Activated T-cell treated with anti-CD3 and anti-CD28 coated beads, Interleukin-2, amount 50 U/mL, for 72 hours (primary cell): Measurements from ENCODE around the gene APOL1. TPM values are rescaled to one million over a fixed set of nuclear protein-coding genes. Genes with fewer than 3 reads are reported as not detected.
A peak's percentile ranks its signal among the peaks of the same experiment; 100 is the strongest.
"Not testable (repeated sequence)": the region's sequence is repeated elsewhere in the genome, so short reads cannot be mapped to it uniquely, and the experiment has no call there.

Experiments used
- ATAC-seq, 2 donors: fragments of 150-1000 bp; cut with Tn5 transposase; replicated peaks in 1 of 2; 2 replicates each; pipeline ENCODE4 v1.10.0; 2021; ENCODE audit warnings: moderate library complexity in 2 of 2, mild to moderate bottlenecking in 1 of 2
- DNase-seq, 2 donors: peaks; one replicate each; pipeline ENCODE4 v3.0.0; 2021 to 2022; ENCODE audit warnings: mixed read lengths in 1 of 2
- H3K27ac Mint-ChIP-seq: one replicate; pipeline ENCODE4 v1.8.0; 2022; ENCODE audit warnings: mild to moderate bottlenecking, moderate library complexity, mixed read lengths
- H3K27me3 Mint-ChIP-seq: one replicate; pipeline ENCODE4 v1.8.0; 2022; ENCODE audit warnings: low read depth, mixed read lengths
- H3K36me3 Mint-ChIP-seq, 2 donors: one replicate each; pipeline ENCODE4 v1.8.0; 2022; ENCODE audit warnings: mixed read lengths in 2 of 2, mild to moderate bottlenecking in 1 of 2; ENCODE audit not compliant: insufficient read depth in 2 of 2
- H3K4me1 Mint-ChIP-seq: one replicate; pipeline ENCODE4 v1.8.0; 2022; ENCODE audit warnings: low read depth, mixed read lengths
- H3K4me3 Mint-ChIP-seq, 2 donors: one replicate each; pipeline ENCODE4 v1.8.0; 2022; ENCODE audit warnings: mild to moderate bottlenecking in 2 of 2, mixed read lengths in 2 of 2, moderate library complexity in 2 of 2
- H3K9me3 Mint-ChIP-seq, 2 donors: one replicate each; pipeline ENCODE4 v1.8.0; 2022; ENCODE audit warnings: mixed read lengths in 2 of 2
- total RNA-seq, 2 donors: library from RNA; stranded (reverse); gene quantifications; one replicate each; pipeline ENCODE4 v1.2.3, GENCODE V29; 2022

Gene APOL1
- total RNA-seq, 2 donors from 2014 or later: 32.7 to 44.5 TPM

DNA sequence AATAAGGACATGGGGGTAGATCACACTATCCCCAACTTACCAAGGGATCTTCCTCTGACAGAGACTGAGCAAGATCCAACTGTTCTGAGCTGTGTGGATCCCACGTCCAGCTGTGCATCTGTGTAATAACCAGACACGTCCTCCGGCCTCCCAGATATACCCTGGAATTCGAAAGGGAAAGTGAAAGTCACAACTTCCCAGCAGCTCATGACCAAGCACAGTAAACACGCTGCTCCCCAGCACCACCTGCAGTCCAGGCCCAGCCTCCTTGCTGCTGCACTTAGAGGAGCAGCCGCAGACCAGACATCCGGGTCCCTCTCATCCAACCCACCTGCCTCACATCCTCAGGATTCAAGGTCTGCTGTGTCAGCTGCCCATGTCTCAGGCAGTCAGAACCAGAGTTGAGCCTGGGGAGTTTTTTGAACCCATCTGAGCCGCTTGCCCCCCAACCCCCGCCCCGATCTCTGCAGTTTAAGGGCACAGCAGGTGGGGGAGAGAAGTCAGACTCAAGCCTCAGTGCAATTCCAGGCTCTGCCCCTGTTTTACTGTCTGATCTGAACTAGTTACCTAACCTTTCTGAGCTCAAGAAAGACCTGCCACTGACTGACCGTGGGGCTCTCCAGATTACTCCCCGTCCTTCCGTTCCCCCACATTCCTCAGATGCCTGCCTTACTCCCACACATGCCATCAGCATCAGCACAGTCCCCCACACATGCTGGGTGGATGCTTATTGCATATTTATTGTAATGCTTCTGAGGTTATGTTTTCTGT, 13.3 kb upstream of the APOL1 start, which contains the start of gene APOL2:
TSS of gene APOL2 (minus strand) at position 127 of the 771 bp plus-strand sequence. CDS start 6,365 bp downstream, outside the sequence.
- no peaks in the 10 kb centered on the region for H3K27me3 Mint-ChIP-seq
- H3K4me3 Mint-ChIP-seq: peak within 1 kb of the TSS; percentile 96 to 98
- H3K36me3 Mint-ChIP-seq: peaks cover 23 to 32% of the 10 kb centered on the region in 2 donors
- H3K27ac Mint-ChIP-seq: peak within 1 kb of the TSS; percentile 96
- DNase-seq: peak; percentile 83 to 87
- peaks cover 2 to 7% of the 10 kb centered on the region in 2 donors for H3K9me3 Mint-ChIP-seq
- peak; percentile 97 to 98 for ATAC-seq
- H3K4me1 Mint-ChIP-seq: peaks cover 45% of the 10 kb centered on the region

DNA sequence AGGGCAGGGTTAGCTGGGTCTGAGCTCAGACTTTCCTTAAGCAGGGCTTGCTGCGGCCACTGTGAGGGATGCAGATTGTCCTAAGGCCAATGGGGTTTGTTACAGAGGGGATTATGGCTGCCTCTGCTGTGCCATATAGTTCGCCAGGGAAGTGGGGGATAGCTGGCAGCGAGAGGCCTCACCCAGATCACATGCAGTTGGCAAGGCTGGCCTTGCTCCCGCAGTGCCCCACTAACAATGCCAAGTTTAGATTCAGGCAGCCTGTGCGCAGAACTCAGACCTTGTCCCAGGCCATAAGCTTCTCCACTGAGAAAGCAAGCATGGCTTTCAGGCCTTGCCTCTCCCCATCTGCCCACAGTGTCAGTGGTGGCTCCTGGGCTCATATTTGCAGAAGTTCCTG, 8.9 kb upstream of the APOL1 start:
- DNase-seq: no peak
- Mint-ChIP-seq H3K4me1 (peaks cover 8% of the 10 kb centered on the region), H3K4me3 (no peak overlapping the region), H3K27ac (no peak overlapping the region), H3K27me3 (no peaks in the 10 kb centered on the region), H3K9me3 (peaks cover 4 to 8% of the 10 kb centered on the region in 2 donors), H3K36me3 (peaks cover 8 to 18% of the 10 kb centered on the region in 2 donors)
- ATAC-seq: no peak

DNA sequence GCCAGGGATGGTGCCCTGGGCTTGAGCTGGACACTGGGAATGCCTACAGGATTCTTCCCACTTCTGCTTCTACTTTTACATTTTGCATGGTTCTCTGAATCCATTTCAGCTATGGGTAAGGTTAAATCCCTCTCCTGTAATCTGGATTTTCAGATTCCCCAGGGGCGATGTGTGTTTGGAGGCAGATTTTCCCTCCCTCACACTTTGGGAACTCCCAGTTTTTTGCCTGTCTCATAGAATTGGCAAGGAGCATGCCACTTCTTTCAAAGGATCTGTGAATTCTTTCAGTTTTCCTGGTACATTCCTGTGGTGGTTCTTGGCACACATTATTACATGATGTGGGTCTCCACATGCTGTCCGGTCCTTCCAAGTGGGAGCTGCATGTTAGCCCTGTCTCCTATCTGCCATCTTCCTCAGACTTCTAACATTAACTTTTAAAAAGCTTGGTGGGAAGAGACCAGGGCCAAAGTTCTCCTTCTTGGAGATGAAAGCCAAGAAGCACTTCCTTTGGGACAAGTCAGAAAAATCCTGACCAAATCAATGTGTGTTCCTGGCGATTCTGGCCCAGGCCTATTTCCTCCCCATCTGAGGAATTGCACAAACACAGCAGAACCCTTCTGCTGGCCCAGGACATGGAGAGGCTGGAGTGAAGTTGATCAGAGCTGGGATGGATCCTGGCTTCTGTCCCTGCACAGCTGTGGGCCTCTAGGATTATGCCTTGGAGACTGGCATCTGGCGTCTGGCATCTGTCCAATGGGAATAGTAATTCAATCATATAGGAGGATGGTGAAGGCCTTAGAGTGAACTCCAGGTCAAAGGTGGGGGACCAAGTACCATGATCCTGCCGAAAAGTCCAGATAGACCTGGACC, 8.2 kb upstream of the APOL1 start:
- peaks cover 5% of the 10 kb centered on the region for H3K4me1 Mint-ChIP-seq
- no peaks in the 10 kb centered on the region for H3K27me3 Mint-ChIP-seq
- ATAC-seq (no peak), DNase-seq (no peak)
- H3K27ac Mint-ChIP-seq: no peak overlapping the region
- peaks cover 5 to 16% of the 10 kb centered on the region in 2 donors for H3K36me3 Mint-ChIP-seq
- H3K9me3 Mint-ChIP-seq: peaks cover 4 to 9% of the 10 kb centered on the region in 2 donors
- H3K4me3 Mint-ChIP-seq: no peak overlapping the region

DNA sequence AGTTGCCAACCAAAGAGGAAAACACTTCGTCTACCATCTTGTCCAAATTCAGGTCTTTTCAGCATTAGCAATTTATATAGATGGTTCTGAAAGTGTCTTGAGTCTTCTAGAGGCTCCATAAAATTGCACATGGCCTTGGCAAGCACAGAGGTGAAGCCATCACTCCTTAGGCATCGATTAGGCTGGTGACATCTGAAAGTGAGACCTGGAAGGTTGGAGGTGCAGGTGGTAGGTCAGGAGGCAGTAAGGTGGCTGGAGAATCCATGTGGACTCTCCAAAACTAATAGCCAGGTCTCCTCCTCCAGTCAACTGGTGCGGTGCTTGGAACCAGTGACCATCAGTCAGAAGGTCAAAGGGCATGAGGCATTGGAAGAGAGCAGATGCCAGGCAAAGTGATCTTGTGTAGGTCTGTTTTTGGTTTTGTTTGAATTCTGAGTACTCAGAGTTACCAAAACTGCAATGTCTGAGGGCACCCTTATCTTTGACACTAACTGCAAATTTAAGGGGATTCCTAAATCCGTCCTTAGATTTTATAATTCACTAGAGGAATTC, 7.1 kb upstream of the APOL1 start:
- H3K4me3 Mint-ChIP-seq: no peak overlapping the region
- no peak overlapping the region for H3K27ac Mint-ChIP-seq
- peaks cover 4 to 9% of the 10 kb centered on the region in 2 donors for H3K9me3 Mint-ChIP-seq
- H3K4me1 Mint-ChIP-seq: peaks cover 6% of the 10 kb centered on the region
- no peak for ATAC-seq
- no peak for DNase-seq
- no peaks in the 10 kb centered on the region for H3K27me3 Mint-ChIP-seq
- H3K36me3 Mint-ChIP-seq: peaks cover 5 to 18% of the 10 kb centered on the region in 2 donors

DNA sequence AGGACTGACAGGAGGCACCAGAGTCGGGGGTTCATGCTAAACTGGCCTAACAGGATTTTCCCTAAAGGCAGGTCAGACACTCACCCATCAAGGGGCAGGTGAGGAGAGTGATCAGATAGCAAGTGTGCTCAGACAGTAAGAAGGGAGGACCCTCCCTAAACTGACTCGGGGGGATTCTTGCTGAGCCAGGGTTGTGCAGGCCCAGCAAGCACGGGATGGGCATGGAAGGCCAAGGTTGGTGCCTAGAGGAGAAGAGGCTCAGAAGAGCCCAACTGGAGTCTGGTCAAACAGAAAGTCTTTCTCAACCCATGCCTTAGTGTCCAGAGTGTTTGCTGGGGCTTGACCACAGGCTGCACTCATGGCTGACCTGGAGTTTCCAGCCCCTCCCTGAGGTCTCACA, 6.2 kb upstream of the APOL1 start:
- Mint-ChIP-seq H3K4me1 (peaks cover 13% of the 10 kb centered on the region), H3K27ac (no peak overlapping the region), H3K27me3 (no peaks in the 10 kb centered on the region), H3K36me3 (peaks cover 5 to 18% of the 10 kb centered on the region in 2 donors), H3K9me3 (peaks cover 4 to 9% of the 10 kb centered on the region in 2 donors), H3K4me3 (no peak overlapping the region)
- DNase-seq (no peak), ATAC-seq (no peak)

DNA sequence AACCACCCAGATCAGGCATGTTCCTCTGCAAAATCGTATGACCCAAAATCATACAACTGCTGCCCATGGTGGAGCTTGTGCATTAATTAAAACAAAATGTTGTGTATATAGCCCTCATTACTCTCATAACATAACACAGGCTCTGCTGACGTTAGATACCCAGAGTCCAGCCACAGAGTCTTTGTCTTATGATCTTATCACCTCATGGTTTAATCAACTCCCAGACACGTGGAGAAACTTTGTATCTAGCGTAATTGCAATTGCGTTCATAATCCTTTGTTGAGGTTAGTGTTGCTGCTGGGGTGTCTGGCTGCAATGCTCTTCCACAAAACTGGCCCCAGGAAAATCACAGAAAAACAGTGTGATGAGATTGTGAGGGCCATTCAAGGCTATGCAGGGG, 5.0 kb upstream of the APOL1 start:
- Mint-ChIP-seq H3K4me3 (no peak overlapping the region), H3K36me3 (peaks cover 5 to 11% of the 10 kb centered on the region in 2 donors)
- DNase-seq: no peak

DNA sequence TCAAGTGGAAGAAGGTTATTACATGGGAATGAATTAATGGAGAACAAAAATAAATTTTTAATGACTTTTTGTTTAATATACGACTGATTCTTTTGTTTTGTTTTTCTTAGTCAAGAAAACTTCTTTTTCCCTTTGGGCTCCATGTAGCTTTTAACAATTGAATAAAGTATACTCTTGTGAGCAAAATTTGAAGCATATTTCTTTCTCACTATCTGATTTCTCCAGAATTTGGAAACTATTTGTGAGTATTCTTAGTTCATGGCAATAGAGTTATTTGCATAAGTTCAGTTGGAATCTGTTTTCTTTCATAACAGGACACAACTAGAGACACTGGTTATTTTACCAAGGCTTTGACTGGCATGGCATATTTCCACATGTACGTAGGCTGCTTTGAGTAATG, 3.8 kb upstream of the APOL1 start:
- H3K9me3 Mint-ChIP-seq: peaks cover 0 to 7% of the 10 kb centered on the region in 2 donors
- H3K27ac Mint-ChIP-seq: no peak overlapping the region
- no peak overlapping the region for H3K4me3 Mint-ChIP-seq
- H3K27me3 Mint-ChIP-seq: no peaks in the 10 kb centered on the region
- DNase-seq (no peak), ATAC-seq (no peak)
- peaks cover 9 to 14% of the 10 kb centered on the region in 2 donors for H3K36me3 Mint-ChIP-seq
- H3K4me1 Mint-ChIP-seq: peaks cover 38% of the 10 kb centered on the region

More for the DNA sequence above, 5.0 kb upstream of the APOL1 start:
- no peaks in the 10 kb centered on the region for H3K27me3 Mint-ChIP-seq
- no peak for ATAC-seq
- no peak overlapping the region for H3K27ac Mint-ChIP-seq
- H3K4me1 Mint-ChIP-seq: peaks cover 26% of the 10 kb centered on the region
- H3K9me3 Mint-ChIP-seq: peaks cover 0 to 7% of the 10 kb centered on the region in 2 donors

DNA sequence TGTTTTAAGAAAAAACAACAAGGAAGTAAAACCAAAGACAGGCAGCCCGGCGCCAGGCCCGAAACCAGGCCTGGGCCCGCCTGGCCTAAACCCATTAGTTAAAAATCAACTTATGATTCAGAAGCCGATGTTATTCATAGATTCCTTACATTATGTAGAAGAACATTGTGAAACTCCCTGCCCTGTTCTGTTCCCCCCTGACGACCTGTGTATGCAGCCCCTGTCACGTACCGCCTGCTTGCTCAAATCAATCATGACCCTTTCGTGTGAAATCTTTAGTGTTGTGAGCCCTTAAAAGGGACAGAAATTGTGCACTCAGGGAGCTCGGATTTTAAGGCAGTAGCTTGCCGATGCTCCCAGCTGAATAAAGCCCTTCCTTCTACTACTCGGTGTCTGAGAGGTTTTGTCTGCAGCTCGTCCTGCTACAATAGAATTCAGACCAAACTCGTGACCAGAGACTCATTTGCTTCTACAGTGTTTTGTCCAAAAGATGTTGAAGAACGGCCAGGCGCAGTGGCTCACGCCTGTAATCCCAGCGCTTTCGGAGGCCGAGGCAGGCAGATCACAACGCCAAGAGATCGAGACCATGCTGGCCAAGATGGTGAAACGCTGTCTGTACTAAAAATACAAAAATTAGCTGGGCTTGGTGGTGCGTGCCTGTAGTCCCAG, 2.5 kb upstream of the APOL1 start:
- Mint-ChIP-seq H3K4me3 (peak overlapping the region in 1 of 2 donors; percentile 42), H3K4me1 (peaks cover 50% of the 10 kb centered on the region), H3K36me3 (peaks cover 10 to 14% of the 10 kb centered on the region in 2 donors)
- not testable (repeated sequence) for ATAC-seq, H3K27ac Mint-ChIP-seq, DNase-seq, H3K9me3 Mint-ChIP-seq, H3K27me3 Mint-ChIP-seq

DNA sequence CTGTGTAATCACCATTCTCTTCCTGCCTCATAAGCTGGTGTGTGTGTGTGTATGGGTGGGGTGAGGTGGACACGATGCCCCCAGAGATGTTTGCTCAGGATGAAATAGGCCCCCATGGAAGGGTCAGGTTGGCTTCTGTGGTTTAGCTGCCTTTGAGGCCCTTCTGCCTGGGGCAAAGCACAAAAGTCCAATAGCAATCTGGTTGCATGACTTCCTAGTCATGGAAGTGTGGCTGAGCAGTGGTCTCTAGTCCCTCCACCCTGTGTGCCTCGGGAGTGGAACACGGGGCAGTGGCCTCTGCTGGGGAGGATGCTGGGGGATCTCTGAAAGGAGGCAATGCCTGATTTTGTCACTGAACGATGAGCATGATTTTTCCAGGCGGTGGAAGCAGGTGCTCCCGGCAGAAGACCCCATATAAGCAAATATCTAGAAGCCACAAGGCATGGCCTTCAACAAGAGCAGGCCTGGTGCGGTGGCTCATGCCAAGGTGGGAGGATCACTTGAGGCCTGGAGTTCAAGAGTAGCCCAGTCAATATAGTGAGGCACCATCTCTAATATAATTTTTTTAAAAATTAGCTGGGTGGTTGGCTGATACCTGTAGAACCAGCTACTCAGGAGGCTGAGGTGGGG, 839 bp upstream of the APOL1 start:
- peak overlapping the region; percentile 98 for H3K27ac Mint-ChIP-seq
- ATAC-seq, H3K27me3 Mint-ChIP-seq, H3K9me3 Mint-ChIP-seq, DNase-seq: not testable (repeated sequence)
- peaks cover 66% of the 10 kb centered on the region for H3K4me1 Mint-ChIP-seq
- peaks cover 10 to 14% of the 10 kb centered on the region in 2 donors for H3K36me3 Mint-ChIP-seq
- H3K4me3 Mint-ChIP-seq: peak overlapping the region; percentile 93 to 96

DNA sequence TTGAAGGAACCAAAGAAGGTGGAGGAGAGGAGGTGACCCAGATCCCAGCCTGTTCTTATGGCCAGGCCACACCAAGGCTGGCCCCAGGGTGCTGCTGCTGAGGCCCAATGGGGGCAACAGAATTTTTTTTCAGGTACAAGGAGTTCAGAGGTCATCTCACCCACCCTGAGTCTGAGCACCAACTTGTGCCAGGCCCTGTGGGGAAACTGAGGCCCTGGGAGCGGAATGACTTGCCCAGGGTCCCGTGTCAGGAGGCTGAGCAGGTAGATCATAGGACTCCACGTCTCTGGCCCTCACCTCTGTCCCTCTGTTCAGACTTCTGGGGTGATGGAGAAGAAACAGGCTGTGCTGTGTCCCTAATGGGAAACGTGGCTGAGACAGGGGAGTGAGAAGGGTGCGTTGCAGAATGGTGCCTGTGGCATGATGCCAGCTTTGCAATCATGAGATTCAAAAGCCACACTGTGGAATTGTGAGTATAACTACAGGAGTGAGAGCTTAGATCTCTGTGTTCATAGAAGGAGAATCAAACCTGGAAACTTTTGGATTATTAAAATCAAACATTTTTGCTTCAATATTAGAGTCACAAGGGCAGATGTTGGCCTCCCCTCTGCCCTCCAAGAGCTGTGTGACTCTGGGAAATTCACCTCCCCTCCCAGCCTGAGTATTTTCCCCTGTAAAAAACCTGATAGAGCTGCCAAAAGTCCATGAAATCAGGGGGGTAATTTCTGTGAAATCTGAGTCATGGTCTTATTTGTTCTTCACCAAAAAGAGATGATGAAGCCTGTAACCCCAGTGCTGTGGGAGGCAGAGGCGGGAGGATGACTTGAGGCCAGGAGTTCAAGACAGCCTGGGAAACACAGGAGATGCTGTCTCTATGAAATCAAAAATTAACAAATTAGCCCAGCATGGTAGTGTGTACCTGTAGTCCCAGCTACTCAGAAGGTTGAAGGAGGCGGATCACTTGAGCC, 874 bp downstream of the APOL1 start:
- ATAC-seq (peak; percentile 10 to 36), DNase-seq (peak; percentile 37 to 51)
- no peaks in the 10 kb centered on the region for H3K27me3 Mint-ChIP-seq
- H3K36me3 Mint-ChIP-seq: peaks cover 10 to 14% of the 10 kb centered on the region in 2 donors
- H3K27ac Mint-ChIP-seq: peak overlapping the region; percentile 98
- H3K4me1 Mint-ChIP-seq: peaks cover 80% of the 10 kb centered on the region
- peaks cover 0 to 1% of the 10 kb centered on the region in 2 donors for H3K9me3 Mint-ChIP-seq
- H3K4me3 Mint-ChIP-seq: peak overlapping the region; percentile 93 to 96

DNA sequence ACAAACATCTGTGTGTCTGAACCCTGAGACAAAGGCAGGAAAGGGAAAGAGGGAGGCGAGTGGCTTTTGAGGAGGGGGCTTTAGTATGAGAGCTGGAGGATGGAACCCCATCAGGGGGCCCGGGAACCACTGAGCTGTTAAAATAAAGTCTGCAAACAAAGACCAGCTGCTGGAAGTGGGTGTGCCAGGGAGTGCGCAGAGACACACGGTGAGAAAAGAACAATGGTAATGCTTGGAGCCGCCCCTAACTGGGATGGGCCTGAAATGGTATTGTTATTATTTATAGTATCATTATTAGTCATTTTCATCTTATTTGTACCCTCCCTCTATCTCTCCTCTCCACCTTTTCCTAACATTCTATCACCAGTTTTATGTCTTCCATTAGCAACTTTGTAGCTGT, 2.6 kb downstream of the APOL1 start:
- H3K27ac Mint-ChIP-seq: peak overlapping the region; percentile 95
- not testable (repeated sequence) for ATAC-seq

More for the DNA sequence above, 2.6 kb downstream of the APOL1 start:
- H3K36me3 Mint-ChIP-seq, DNase-seq, H3K27me3 Mint-ChIP-seq, H3K9me3 Mint-ChIP-seq: not testable (repeated sequence)
- Mint-ChIP-seq H3K4me3 (peak overlapping the region; percentile 93 to 96), H3K4me1 (peaks cover 84% of the 10 kb centered on the region)
